Activated CD8-positive, alpha-beta memory T cell treated with anti-CD3 and anti-CD28 coated beads for 24 hours (primary cell): Measurements from ENCODE around the gene TRIM54.
A peak's percentile ranks its signal among the peaks of the same experiment; 100 is the strongest.
"Not testable (repeated sequence)": the region's sequence is repeated elsewhere in the genome, so short reads cannot be mapped to it uniquely, and the experiment has no call there.

Source experiments
- DNase-seq: peaks from one replicate; pipeline ENCODE4 v3.0.0-alpha.2; 2020

TRIM54 gene

GRCh38 chr2:27258051-27258450, 24.2 kb upstream of the TRIM54 start:
- DNase-seq = no peak

- DNase-seq = no peak
Observed at GRCh38 chr2:27261241-27261925, 20.8 kb upstream of the TRIM54 start.

GRCh38 chr2:27261926-27262298, 20.3 kb upstream of the TRIM54 start:
- DNase-seq = no peak

- peak; percentile 82 for DNase-seq
Observed at GRCh38 chr2:27262379-27263286, 19.6 kb upstream of the TRIM54 start, which contains the start of gene SLC30A3. SLC30A3 (minus strand) TSS chr2:27263047; CDS start chr2:27262906, 141 bp downstream.

- DNase-seq = no peak
Observed at GRCh38 chr2:27263287-27264252, 18.7 kb upstream of the TRIM54 start.

GRCh38 chr2:27264253-27264752, 17.9 kb upstream of the TRIM54 start:
- peak; percentile 75 for DNase-seq

GRCh38 chr2:27264753-27265535, 17.3 kb upstream of the TRIM54 start:
- peak; percentile 83 for DNase-seq

- no peak for DNase-seq
Observed at GRCh38 chr2:27265536-27265870, 16.7 kb upstream of the TRIM54 start.

GRCh38 chr2:27268296-27268695, 13.9 kb upstream of the TRIM54 start:
- not testable (repeated sequence) for DNase-seq

- DNase-seq = no peak
Observed at GRCh38 chr2:27270131-27270530, 12.1 kb upstream of the TRIM54 start.

GRCh38 chr2:27270670-27271069, 11.6 kb upstream of the TRIM54 start:
- DNase-seq = no peak

GRCh38 chr2:27271631-27272340, 10.4 kb upstream of the TRIM54 start:
- DNase-seq = no peak

- not testable (repeated sequence) for DNase-seq
Observed at GRCh38 chr2:27272537-27273522, 9.4 kb upstream of the TRIM54 start.

GRCh38 chr2:27275211-27276150, 6.7 kb upstream of the TRIM54 start, which contains the start of gene DNAJC5G:
DNAJC5G (plus strand) TSS chr2:27275433; CDS start chr2:27276729, 1,296 bp downstream.
- no peak for DNase-seq

- no peak for DNase-seq
Observed at GRCh38 chr2:27278010-27278409, 4.2 kb upstream of the TRIM54 start.

- DNase-seq = no peak
Observed at GRCh38 chr2:27280826-27281225, 1.4 kb upstream of the TRIM54 start.

- DNase-seq = no peak
Observed at GRCh38 chr2:27281442-27281841, 787 bp upstream of the TRIM54 start.

GRCh38 chr2:27282892-27283291, 663 bp downstream of the TRIM54 start:
- no peak for DNase-seq

- DNase-seq = no peak
Observed at GRCh38 chr2:27284996-27285395, 2.8 kb downstream of the TRIM54 start.
